CD4-positive, CD25-positive, alpha-beta regulatory T cell (primary cell): Measurements from ENCODE around the gene ALLC. TPM values are rescaled to one million over a fixed set of nuclear protein-coding genes. Genes with fewer than 3 reads are reported as not detected.

ENCODE experiments used
- ATAC-seq, 2 donors: fragments of 150-1000 bp; cut with Tn5 transposase; one replicate each; pipeline ENCODE4 v1.10.0; 2021; ENCODE audit warnings: low read depth in 2 of 2, moderate number of reproducible peaks in 2 of 2, moderate library complexity in 1 of 2
- DNase-seq, 3 donors: peaks; one replicate each; pipeline versions ENCODE4 v3.0.0 to v3.0.0-alpha.2; 2012 to 2022; ENCODE audit warnings: mixed read lengths in 1 of 3
- H3K27ac ChIP-seq: one replicate; pipeline ENCODE4 v1.7.0; 2013; ENCODE audit warnings: mild to moderate bottlenecking, low read length; ENCODE audit not compliant: insufficient read depth, poor library complexity, severe bottlenecking
- H3K27me3 ChIP-seq: one replicate; pipeline ENCODE4 v1.7.0; 2013; ENCODE audit warnings: low read length; ENCODE audit not compliant: control insufficient read depth, insufficient read depth
- H3K36me3 ChIP-seq: one replicate; pipeline ENCODE4 v1.7.0; 2013; ENCODE audit warnings: mild to moderate bottlenecking, low read length, moderate library complexity; ENCODE audit not compliant: control insufficient read depth, insufficient read depth
- H3K4me1 ChIP-seq: 2 replicates; pipeline ENCODE4 v1.7.0; 2013; ENCODE audit warnings: mild to moderate bottlenecking, low read length; ENCODE audit not compliant: insufficient read depth, control insufficient read depth, poor library complexity, severe bottlenecking
- H3K4me3 ChIP-seq: one replicate; pipeline ENCODE4 v1.7.0; 2013; ENCODE audit warnings: low read depth, mild to moderate bottlenecking, low read length, moderate library complexity
- H3K9me3 ChIP-seq, 2 experiments: 1 replicate in 1 of 2; 2 replicates in 1 of 2; pipeline ENCODE4 v1.7.0; 2013; ENCODE audit warnings: low read length in 2 of 2, mild to moderate bottlenecking in 1 of 2, moderate library complexity in 1 of 2; ENCODE audit not compliant: control insufficient read depth in 2 of 2
- H3K27ac Mint-ChIP-seq, 3 donors: one replicate each; pipeline ENCODE4 v1.8.0; 2020 to 2022; ENCODE audit warnings: mild to moderate bottlenecking in 3 of 3, mixed read lengths in 3 of 3, moderate library complexity in 2 of 3
- H3K27me3 Mint-ChIP-seq: one replicate; pipeline ENCODE4 v1.8.0; 2022; ENCODE audit warnings: mild to moderate bottlenecking, mixed read lengths
- H3K36me3 Mint-ChIP-seq: one replicate; pipeline ENCODE4 v1.8.0; 2020; ENCODE audit warnings: mixed read lengths
- H3K4me1 Mint-ChIP-seq, 4 donors: one replicate each; pipeline ENCODE4 v1.8.0; 2020 to 2022; ENCODE audit warnings: mixed read lengths in 4 of 4, mild to moderate bottlenecking in 1 of 4
- H3K4me3 Mint-ChIP-seq, 4 donors: one replicate each; pipeline ENCODE4 v1.8.0; 2020 to 2022; ENCODE audit warnings: mild to moderate bottlenecking in 4 of 4, mixed read lengths in 4 of 4, moderate library complexity in 3 of 4
- H3K9me3 Mint-ChIP-seq, 7 donors: one replicate each; pipeline ENCODE4 v1.8.0; 2020 to 2022; ENCODE audit warnings: mixed read lengths in 7 of 7, mild to moderate bottlenecking in 3 of 7, moderate library complexity in 2 of 7
- polyA plus RNA-seq, 4 donors: library from polyadenylated mRNA; unstranded; fragments of 300-500 nt; fragmentation: Illumina TruSeq; gene quantifications; one replicate each; pipeline ENCODE4 v1.2.3, GENCODE V29; 2021
- total RNA-seq: library from RNA; stranded (reverse); gene quantifications from one replicate; pipeline ENCODE4 v1.2.3, GENCODE V29; 2022

Gene ALLC
- total and polyA plus RNA-seq, 5 donors from 2014 or later = not detected

DNA sequence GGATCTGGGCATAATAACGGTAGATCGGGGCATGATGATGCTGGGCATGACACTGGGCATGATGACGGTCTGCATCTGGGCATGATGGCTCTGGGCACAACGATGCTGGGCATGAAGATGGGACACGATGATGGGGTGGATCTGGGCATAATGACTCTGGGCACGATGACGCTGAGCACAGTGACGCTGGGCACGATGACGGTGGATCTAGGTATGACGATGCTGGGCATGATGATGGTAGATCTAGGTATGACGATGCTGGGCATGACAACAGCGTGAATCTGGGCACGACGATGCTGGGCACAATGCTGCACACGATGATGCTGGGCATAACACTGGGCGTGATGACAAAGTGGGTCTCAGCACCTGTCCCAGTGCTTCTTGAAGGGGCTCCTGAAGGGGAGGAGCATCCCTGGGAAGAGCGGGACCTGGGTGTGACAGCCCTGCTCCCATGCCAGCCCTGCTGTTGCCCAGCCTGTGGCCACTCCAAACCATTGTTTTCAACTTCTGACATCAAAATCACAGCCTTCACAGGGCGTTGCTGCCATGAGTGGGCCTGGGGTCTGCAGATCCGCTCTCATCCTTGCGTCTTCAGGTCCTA, 30.4 kb upstream of the ALLC start:
- H3K4me1 ChIP-seq = no peaks in the 10 kb centered on the region
- H3K9me3 Mint-ChIP-seq = peaks cover 0 to 2% (median 0%) of the 10 kb centered on the region in 7 donors
- H3K4me3 Mint-ChIP-seq = no peak overlapping the region
- no peak overlapping the region for H3K27ac Mint-ChIP-seq
- H3K4me3 ChIP-seq = no peak overlapping the region
- H3K27ac ChIP-seq = no peak overlapping the region
- peaks cover 3% of the 10 kb centered on the region for H3K36me3 Mint-ChIP-seq
- H3K4me1 Mint-ChIP-seq = no peaks in the 10 kb centered on the region
- peaks cover 2% of the 10 kb centered on the region for H3K27me3 Mint-ChIP-seq
- no peaks in the 10 kb centered on the region for H3K27me3 ChIP-seq
- H3K36me3 ChIP-seq = no peaks in the 10 kb centered on the region
- no peak for DNase-seq
- no peak for ATAC-seq
- no peaks in the 10 kb centered on the region for H3K9me3 ChIP-seq

- ATAC-seq = no peak
- Histone ChIP-seq H3K36me3 (no peaks in the 10 kb centered on the region), H3K4me3 (no peak overlapping the region), H3K9me3 (no peaks in the 10 kb centered on the region), H3K27ac (no peak overlapping the region), H3K27me3 (no peaks in the 10 kb centered on the region), H3K4me1 (no peaks in the 10 kb centered on the region)
- H3K27ac Mint-ChIP-seq = no peak overlapping the region
- H3K4me1 Mint-ChIP-seq = no peaks in the 10 kb centered on the region
- H3K36me3 Mint-ChIP-seq = peaks cover 3% of the 10 kb centered on the region
- H3K9me3 Mint-ChIP-seq = peaks cover 0 to 2% (median 0%) of the 10 kb centered on the region in 7 donors
- H3K4me3 Mint-ChIP-seq = no peak overlapping the region
- no peaks in the 10 kb centered on the region for H3K27me3 Mint-ChIP-seq
- no peak for DNase-seq
Observed at GRCh38 chr2:3628241-3628679, 29.7 kb upstream of the ALLC start.

DNA sequence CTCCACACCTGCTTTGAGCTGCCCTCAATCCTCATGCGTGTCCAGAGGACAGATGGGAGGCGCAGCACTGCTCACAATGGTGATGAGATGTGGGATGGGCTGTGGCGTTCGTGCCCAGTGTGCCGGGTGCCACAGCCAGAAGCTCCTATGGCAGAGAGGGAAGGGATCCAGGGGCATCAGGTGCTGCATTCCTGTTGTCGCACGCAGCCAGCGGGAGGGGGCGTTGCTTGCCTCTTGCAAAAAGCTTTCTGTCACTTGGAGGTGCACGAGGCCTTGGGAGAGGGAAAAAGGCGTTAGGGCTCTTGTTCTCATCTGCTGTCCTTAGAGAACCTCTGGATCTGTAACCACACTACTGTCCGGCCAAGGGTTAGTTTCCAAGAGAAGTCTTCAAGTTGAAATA, 29.2 kb upstream of the ALLC start:
- Mint-ChIP-seq H3K36me3 (no peaks in the 10 kb centered on the region), H3K4me3 (no peak overlapping the region), H3K27ac (peak overlapping the region in 1 of 3 donors; percentile 55), H3K27me3 (no peaks in the 10 kb centered on the region), H3K4me1 (no peaks in the 10 kb centered on the region), H3K9me3 (peaks cover 0 to 2% (median 0%) of the 10 kb centered on the region in 7 donors)
- H3K4me1 ChIP-seq = no peaks in the 10 kb centered on the region
- H3K27ac ChIP-seq = no peak overlapping the region
- H3K27me3 ChIP-seq = no peaks in the 10 kb centered on the region
- no peak overlapping the region for H3K4me3 ChIP-seq
- no peaks in the 10 kb centered on the region for H3K9me3 ChIP-seq
- DNase-seq (no peak), ATAC-seq (no peak)
- no peaks in the 10 kb centered on the region for H3K36me3 ChIP-seq

GRCh38 chr2:3630631-3631030, 27.4 kb upstream of the ALLC start:
- ATAC-seq = no peak
- no peak for DNase-seq
- no peaks in the 10 kb centered on the region for H3K4me1 Mint-ChIP-seq
- Histone ChIP-seq H3K36me3 (no peaks in the 10 kb centered on the region), H3K27me3 (no peaks in the 10 kb centered on the region), H3K27ac (no peak overlapping the region), H3K4me3 (no peak overlapping the region), H3K9me3 (no peaks in the 10 kb centered on the region), H3K4me1 (no peaks in the 10 kb centered on the region)
- no peak overlapping the region for H3K27ac Mint-ChIP-seq
- H3K9me3 Mint-ChIP-seq = peaks cover 0 to 2% (median 0%) of the 10 kb centered on the region in 7 donors
- no peak overlapping the region for H3K4me3 Mint-ChIP-seq
- H3K27me3 Mint-ChIP-seq = no peaks in the 10 kb centered on the region
- no peaks in the 10 kb centered on the region for H3K36me3 Mint-ChIP-seq

DNA sequence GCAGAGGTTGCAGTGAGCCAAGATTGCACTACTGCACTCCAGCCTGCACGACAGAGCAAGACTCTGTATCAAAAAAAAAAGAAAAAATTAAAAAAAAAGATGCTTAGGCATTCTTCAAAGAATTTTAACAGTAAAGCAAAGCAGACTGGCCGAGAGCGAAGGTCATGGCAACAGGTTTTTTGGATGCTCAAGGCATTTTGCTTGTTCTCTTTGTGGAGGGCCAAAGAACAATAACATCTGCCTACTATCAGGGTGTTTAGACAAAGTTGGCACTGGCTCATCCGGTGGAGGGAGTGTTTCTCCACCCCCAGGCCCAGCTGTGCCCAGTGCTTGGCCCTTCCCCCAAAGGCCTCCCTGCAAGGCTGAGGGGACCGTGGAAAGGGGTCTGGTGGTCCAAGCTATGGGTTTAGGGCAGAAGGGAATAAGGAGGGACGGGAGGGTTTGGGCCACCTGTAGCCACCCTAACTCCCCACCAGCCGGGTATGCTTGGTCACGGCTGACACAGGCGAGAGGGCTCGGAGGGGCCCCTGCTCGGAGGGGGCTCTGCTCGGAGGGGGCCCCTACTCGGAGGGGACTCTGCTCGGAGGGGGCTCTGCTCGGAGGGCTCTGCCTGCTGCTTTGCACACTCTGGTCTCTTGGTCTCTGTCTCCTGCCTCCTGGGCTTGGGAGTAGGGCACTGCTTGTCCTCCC, 26.7 kb upstream of the ALLC start:
- Histone ChIP-seq H3K27me3 (no peaks in the 10 kb centered on the region), H3K36me3 (no peaks in the 10 kb centered on the region), H3K4me3 (no peak overlapping the region), H3K27ac (no peak overlapping the region), H3K4me1 (no peaks in the 10 kb centered on the region), H3K9me3 (no peaks in the 10 kb centered on the region)
- ATAC-seq (no peak), DNase-seq (no peak)
- Mint-ChIP-seq H3K9me3 (peaks cover 0 to 2% (median 0%) of the 10 kb centered on the region in 7 donors), H3K36me3 (no peaks in the 10 kb centered on the region), H3K4me3 (no peak overlapping the region), H3K27ac (no peak overlapping the region), H3K27me3 (no peaks in the 10 kb centered on the region), H3K4me1 (no peaks in the 10 kb centered on the region)

- ATAC-seq (no peak), DNase-seq (no peak)
- no peak overlapping the region for H3K27ac Mint-ChIP-seq
Observed at GRCh38 chr2:3631851-3632659, 25.9 kb upstream of the ALLC start.

DNA sequence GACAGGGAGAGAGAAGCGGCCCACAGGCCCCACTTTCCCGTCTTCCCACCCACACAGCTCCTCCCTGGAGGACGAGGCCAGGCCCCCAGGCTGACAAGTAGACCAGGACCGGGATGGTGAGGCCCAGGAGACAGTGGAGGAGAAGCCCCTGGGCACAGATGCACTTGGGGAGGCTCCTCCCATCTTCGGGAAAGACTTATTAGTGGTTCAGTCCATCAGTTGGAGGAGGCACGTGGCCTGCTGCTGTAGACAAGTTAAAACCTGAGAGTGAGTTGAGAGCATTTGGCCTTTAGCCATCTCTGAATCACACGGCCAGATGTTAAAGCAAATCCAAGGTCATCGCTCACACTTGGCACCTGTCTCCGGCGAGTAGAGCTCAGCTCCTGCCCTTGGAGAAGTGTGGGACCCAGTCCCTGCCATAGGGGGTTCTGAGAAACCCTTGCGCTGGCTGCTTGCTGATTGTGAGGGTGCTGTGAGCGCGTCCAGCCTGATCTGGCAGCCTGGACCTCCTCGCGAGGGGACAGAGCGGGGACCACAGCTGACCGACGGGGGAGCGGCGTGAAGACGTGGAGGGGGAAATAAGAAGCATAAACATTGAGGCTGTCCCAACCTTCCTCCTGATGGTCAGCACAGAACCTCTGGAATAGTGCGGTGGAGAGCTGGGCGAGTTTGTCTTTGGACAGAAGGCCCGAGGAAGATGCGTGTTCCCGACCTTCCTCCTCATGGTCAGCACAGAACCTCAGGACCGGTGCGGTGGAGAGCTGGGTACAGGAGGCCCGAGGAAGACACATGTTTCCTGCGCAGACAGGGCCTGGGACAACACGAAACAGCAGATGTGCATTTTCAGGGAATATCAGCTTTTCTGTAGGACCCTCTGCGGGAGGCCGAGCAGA, 24.7 kb upstream of the ALLC start:
- no peaks in the 10 kb centered on the region for H3K27me3 ChIP-seq
- H3K4me3 ChIP-seq = no peak overlapping the region
- no peak for DNase-seq
- no peaks in the 10 kb centered on the region for H3K4me1 ChIP-seq
- H3K36me3 ChIP-seq = no peaks in the 10 kb centered on the region
- ATAC-seq = no peak
- H3K4me1 Mint-ChIP-seq = no peaks in the 10 kb centered on the region
- H3K36me3 Mint-ChIP-seq = no peaks in the 10 kb centered on the region
- no peaks in the 10 kb centered on the region for H3K9me3 ChIP-seq
- no peak overlapping the region for H3K27ac ChIP-seq
- H3K27me3 Mint-ChIP-seq = no peaks in the 10 kb centered on the region
- H3K27ac Mint-ChIP-seq = no peak overlapping the region
- no peak overlapping the region for H3K4me3 Mint-ChIP-seq
- H3K9me3 Mint-ChIP-seq = peaks cover 0 to 2% (median 0%) of the 10 kb centered on the region in 7 donors

More at GRCh38 chr2:3631851-3632659, 25.9 kb upstream of the ALLC start:
- Histone ChIP-seq H3K4me3 (no peak overlapping the region), H3K4me1 (no peaks in the 10 kb centered on the region), H3K27ac (no peak overlapping the region), H3K36me3 (no peaks in the 10 kb centered on the region), H3K27me3 (no peaks in the 10 kb centered on the region), H3K9me3 (no peaks in the 10 kb centered on the region)
- H3K4me3 Mint-ChIP-seq = no peak overlapping the region
- peaks cover 0 to 2% (median 0%) of the 10 kb centered on the region in 7 donors for H3K9me3 Mint-ChIP-seq
- no peaks in the 10 kb centered on the region for H3K4me1 Mint-ChIP-seq
- H3K27me3 Mint-ChIP-seq = no peaks in the 10 kb centered on the region
- no peaks in the 10 kb centered on the region for H3K36me3 Mint-ChIP-seq
